Measurements from ENCODE around the gene RAMAC.
"Not testable (repeated sequence)": the region's sequence is repeated elsewhere in the genome, so short reads cannot be mapped to it uniquely, and the experiment has no call there.

Gene RAMAC

GRCh38 chr15:83016906-83017305, 30.9 kb downstream of the RAMAC start:
- no peak for DNase-seq

DNA sequence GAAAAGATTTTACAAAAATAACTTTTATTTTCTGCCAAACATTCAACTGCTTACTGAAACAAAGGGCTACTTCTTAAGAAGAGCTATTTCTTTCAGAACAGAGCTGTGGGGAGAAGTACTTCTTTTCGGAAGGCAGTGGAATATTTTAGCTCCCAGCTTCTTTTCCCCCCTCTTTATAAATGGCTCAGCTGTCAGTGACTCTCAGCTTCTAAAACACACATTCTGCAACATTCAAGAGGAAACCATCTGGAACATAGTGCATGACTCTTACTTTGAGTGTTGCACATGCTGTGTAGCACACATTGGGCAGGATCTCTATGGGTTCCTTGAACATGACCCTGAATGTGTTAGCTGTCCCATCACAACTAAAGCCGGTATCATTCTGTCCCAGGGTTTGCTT, 32.4 kb downstream of the RAMAC start:
- DNase-seq = no peak

DNA sequence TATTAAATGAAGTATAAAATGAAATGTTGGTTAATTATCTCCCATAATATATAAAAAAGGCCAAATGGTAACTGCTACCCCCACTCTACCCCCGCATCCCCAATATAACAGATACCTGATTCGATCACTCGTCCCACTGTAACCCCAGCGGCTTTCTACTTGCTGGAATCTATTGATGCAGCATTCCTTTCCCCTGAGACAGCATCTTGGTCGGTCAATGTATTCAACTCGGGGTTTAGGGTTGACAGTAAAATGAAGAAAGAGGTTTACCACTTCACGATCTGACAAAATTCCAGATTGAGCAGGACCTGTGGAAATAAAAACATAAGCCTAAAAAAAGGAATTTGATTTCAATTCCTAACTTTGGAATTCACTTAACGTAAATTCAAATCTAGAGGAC, 44.0 kb downstream of the RAMAC start:
- DNase-seq = no peak

GRCh38 chr15:83031234-83031633, 45.2 kb downstream of the RAMAC start:
- not testable (repeated sequence) for DNase-seq

GRCh38 chr15:83036253-83036652, 50.2 kb downstream of the RAMAC start:
- DNase-seq = no peak

DNA sequence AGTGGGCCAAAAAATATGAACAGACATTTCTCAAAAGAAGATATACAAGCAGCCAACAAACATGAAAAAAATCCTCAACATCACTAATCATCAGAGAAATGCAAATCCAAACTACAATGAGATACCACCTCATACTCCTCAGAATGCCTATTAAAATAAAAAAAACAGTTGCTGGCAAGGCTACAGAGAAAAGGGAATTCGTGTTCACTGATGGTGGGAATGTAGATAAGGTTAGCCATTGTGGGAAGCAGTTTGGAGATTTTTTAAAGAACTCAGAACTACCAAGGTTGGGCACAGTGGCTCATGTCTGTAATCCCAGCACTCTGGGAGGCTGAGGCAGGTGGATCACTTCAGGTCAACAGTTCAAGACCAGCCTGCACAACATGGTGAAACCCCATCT, 53.2 kb downstream of the RAMAC start:
- DNase-seq = no peak
